HEK293 (cell line): Measurements from ENCODE around the gene CD8A.

Source experiments
- CTCF ChIA-PET: fragments of 350-600 bp; formaldehyde crosslinking; extraction: SDS; loops from one replicate; lab custom pipeline; 2021; ENCODE audit warnings: antibody characterized with exemption; lab: Yijun Ruan, JAX
- POLR2A ChIA-PET: fragments of 300-600 bp; formaldehyde crosslinking; extraction: SDS; loops from one replicate; lab custom pipeline; 2020; ENCODE audit warnings: antibody characterized with exemption, inconsistent platforms; lab: Yijun Ruan, JAX
- H3K27ac ChIP-seq: fragments of 200-500 bp; sonication (Bioruptor generic); 2 replicates; pipeline ENCODE4 v1.5.1; 2014; ENCODE audit warnings: low read depth, low read length, control low read depth, inconsistent platforms; ENCODE audit errors: extremely low read depth
- H3K36me3 ChIP-seq, 2 experiments: fragments of 200-500 bp in 1 of 2; sonication (Bioruptor generic) in 1 of 2; 1 replicate in 1 of 2; 2 replicates in 1 of 2; pipeline ENCODE4 v1.5.1; 2014 to 2017; ENCODE audit warnings: inconsistent platforms in 2 of 2, low read length in 2 of 2; ENCODE audit not compliant: control insufficient read depth in 2 of 2, insufficient read depth in 1 of 2
- H3K4me1 ChIP-seq: fragments of 200-500 bp; sonication (Bioruptor generic); 2 replicates; pipeline ENCODE4 v1.5.1; 2014; ENCODE audit warnings: mild to moderate bottlenecking, low read length, inconsistent platforms; ENCODE audit not compliant: control insufficient read depth, insufficient read depth
- H3K4me3 ChIP-seq: 2 replicates; pipeline ENCODE4 v1.5.1; 2011; ENCODE audit warnings: low read depth, mild to moderate bottlenecking, control low read depth, low read length, moderate library complexity
- H3K9me3 ChIP-seq: fragments of 200-500 bp; sonication (Bioruptor generic); 2 replicates; pipeline ENCODE4 v1.5.1; 2014; ENCODE audit warnings: low read depth, low read length, inconsistent platforms; ENCODE audit not compliant: control insufficient read depth, insufficient read depth
- ATF2 ChIP-seq: fragments of 450-650 bp; formaldehyde crosslinking; IDR thresholded peaks from 2 replicates; pipeline ENCODE4 v1.5.1; 2016; ENCODE audit warnings: missing biosample characterization, missing genetic modification characterization, low read depth
- BCL11B ChIP-seq: fragments of 450-650 bp; formaldehyde crosslinking; IDR thresholded peaks from 2 replicates; pipeline ENCODE4 v1.5.1; 2016; ENCODE audit warnings: low read depth, missing biosample characterization, missing genetic modification characterization
- HOXA7 ChIP-seq: sonication (generic); formaldehyde crosslinking; IDR thresholded peaks from 2 replicates; pipeline ENCODE4 v1.8.1; 2022; ENCODE audit warnings: missing genetic modification reagents, borderline replicate concordance
- MEIS1 ChIP-seq: sonication (generic); formaldehyde crosslinking; IDR thresholded peaks from 2 replicates; pipeline ENCODE4 v1.8.1; 2022; ENCODE audit warnings: missing genetic modification reagents, mild to moderate bottlenecking, borderline replicate concordance
- OVOL3 ChIP-seq: fragments of 450-650 bp; formaldehyde crosslinking; IDR thresholded peaks from 2 replicates; pipeline ENCODE4 v1.5.1; 2016; ENCODE audit warnings: missing biosample characterization, missing genetic modification characterization
- SCRT1 ChIP-seq: fragments of 450-650 bp; formaldehyde crosslinking; IDR thresholded peaks from 2 replicates; pipeline ENCODE4 v1.5.1; 2016; ENCODE audit warnings: missing biosample characterization, missing genetic modification characterization, borderline replicate concordance
- TRIM28 ChIP-seq: IDR thresholded peaks from 2 replicates; pipeline ENCODE4 v1.6.1; 2011; ENCODE audit warnings: low read length, control low read depth, borderline replicate concordance
- WT1 ChIP-seq: fragments of 450-650 bp; formaldehyde crosslinking; IDR thresholded peaks from 2 replicates; pipeline ENCODE4 v1.5.1; 2016; ENCODE audit warnings: missing biosample characterization, missing genetic modification characterization
- ZBTB1 ChIP-seq: fragments of 450-650 bp; formaldehyde crosslinking; IDR thresholded peaks from 2 replicates; pipeline ENCODE4 v1.5.1; 2016; ENCODE audit warnings: missing biosample characterization, missing genetic modification characterization
- ZNF155 ChIP-seq: fragments of 450-650 bp; formaldehyde crosslinking; IDR thresholded peaks from 2 replicates; pipeline ENCODE4 v1.5.1; 2016; ENCODE audit warnings: missing biosample characterization, missing genetic modification characterization
- ZNF174 ChIP-seq: fragments of 450-650 bp; formaldehyde crosslinking; IDR thresholded peaks from 2 replicates; pipeline ENCODE4 v1.5.0; 2017; ENCODE audit warnings: missing biosample characterization, mild to moderate bottlenecking, missing genetic modification characterization
- ZNF341 ChIP-seq: fragments of 450-650 bp; formaldehyde crosslinking; IDR thresholded peaks from 2 replicates; pipeline ENCODE4; 2016; ENCODE audit warnings: low read depth, missing biosample characterization, missing genetic modification characterization
- ZNF629 ChIP-seq: fragments of 450-650 bp; formaldehyde crosslinking; IDR thresholded peaks from 2 replicates; pipeline ENCODE4 v1.5.1; 2017; ENCODE audit warnings: missing biosample characterization, missing genetic modification characterization
- ZNF645 ChIP-seq: fragments of 450-650 bp; formaldehyde crosslinking; IDR thresholded peaks from 2 replicates; pipeline ENCODE4; 2016; ENCODE audit warnings: missing biosample characterization, missing genetic modification characterization
- ZNF777 ChIP-seq: fragments of 450-650 bp; formaldehyde crosslinking; IDR thresholded peaks from 2 replicates; pipeline ENCODE4 v1.5.1; 2017; ENCODE audit warnings: missing biosample characterization, missing genetic modification characterization, borderline replicate concordance
- TF ChIP-seq, protein P1 (sequence below): fragments of 450-650 bp; formaldehyde crosslinking; IDR thresholded peaks from 2 replicates; pipeline ENCODE4 v1.5.1; 2017; ENCODE audit warnings: missing biosample characterization, missing genetic modification characterization
- TF ChIP-seq, protein P2 (sequence below): sonication (generic); formaldehyde crosslinking; IDR thresholded peaks from 2 replicates; pipeline ENCODE4 v1.8.1; 2022; ENCODE audit warnings: mild to moderate bottlenecking, moderate library complexity, missing genetic modification reagents
- TF ChIP-seq, protein P3 (sequence below): fragments of 450-650 bp; formaldehyde crosslinking; IDR thresholded peaks from 2 replicates; pipeline ENCODE4 v1.5.1; 2017; ENCODE audit warnings: missing biosample characterization, missing genetic modification characterization
- TF ChIP-seq, protein P4 (sequence below): fragments of 450-650 bp; formaldehyde crosslinking; IDR thresholded peaks from 2 replicates; pipeline ENCODE4 v1.5.1; 2016; ENCODE audit warnings: missing biosample characterization, missing genetic modification characterization
- TF ChIP-seq, protein P5 (sequence below): IDR thresholded peaks from 2 replicates; pipeline ENCODE4 v1.6.1; 2011; ENCODE audit warnings: mild to moderate bottlenecking, low read depth, low read length, borderline replicate concordance

CD8A gene

DNA sequence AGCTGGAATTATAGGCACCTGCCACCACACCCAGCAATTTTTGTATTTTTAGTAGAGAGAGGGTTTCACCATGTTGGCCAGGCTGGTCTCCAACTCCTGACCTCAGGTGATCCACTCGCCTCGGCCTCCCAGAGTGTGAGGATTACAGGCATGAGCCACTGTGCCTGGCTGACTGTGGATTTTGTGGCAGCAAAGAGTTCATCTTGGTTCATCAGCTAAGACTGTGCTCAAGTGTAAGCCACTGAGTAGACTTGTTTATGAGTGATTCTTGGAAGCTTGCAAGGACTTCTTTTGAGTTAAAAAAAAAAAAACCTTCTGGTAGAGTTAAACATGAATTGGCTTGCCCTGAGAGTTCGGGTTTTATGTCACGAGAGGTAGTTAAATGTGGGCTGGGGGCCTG, 36.2 kb upstream of the CD8A start:
- TF ChIP-seq OVOL3 (tag by site-specific recombination) (no peak), ZNF645 (tag by site-specific recombination) (no peak), ZBTB1 (no peak), BCL11B (no peak), ZNF629 (tag by site-specific recombination) (no peak), TRIM28 (no peak), WT1 (tag by site-specific recombination) (no peak), HOXA7 (CRISPR knock-in tag) (no peak), SCRT1 (tag by site-specific recombination) (no peak), ZNF155 (tag by site-specific recombination) (no peak), ZNF174 (tag by site-specific recombination) (no peak), ZNF341 (tag by site-specific recombination) (no peak)
- TF ChIP-seq, protein P1, sequence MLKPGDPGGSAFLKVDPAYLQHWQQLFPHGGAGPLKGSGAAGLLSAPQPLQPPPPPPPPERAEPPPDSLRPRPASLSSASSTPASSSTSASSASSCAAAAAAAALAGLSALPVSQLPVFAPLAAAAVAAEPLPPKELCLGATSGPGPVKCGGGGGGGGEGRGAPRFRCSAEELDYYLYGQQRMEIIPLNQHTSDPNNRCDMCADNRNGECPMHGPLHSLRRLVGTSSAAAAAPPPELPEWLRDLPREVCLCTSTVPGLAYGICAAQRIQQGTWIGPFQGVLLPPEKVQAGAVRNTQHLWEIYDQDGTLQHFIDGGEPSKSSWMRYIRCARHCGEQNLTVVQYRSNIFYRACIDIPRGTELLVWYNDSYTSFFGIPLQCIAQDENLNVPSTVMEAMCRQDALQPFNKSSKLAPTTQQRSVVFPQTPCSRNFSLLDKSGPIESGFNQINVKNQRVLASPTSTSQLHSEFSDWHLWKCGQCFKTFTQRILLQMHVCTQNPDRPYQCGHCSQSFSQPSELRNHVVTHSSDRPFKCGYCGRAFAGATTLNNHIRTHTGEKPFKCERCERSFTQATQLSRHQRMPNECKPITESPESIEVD (tag by site-specific recombination): no peak
- TF ChIP-seq, protein P2, sequence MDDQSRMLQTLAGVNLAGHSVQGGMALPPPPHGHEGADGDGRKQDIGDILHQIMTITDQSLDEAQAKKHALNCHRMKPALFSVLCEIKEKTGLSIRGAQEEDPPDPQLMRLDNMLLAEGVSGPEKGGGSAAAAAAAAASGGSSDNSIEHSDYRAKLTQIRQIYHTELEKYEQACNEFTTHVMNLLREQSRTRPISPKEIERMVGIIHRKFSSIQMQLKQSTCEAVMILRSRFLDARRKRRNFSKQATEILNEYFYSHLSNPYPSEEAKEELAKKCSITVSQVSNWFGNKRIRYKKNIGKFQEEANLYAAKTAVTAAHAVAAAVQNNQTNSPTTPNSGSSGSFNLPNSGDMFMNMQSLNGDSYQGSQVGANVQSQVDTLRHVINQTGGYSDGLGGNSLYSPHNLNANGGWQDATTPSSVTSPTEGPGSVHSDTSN (CRISPR knock-in tag): no peak
- TF ChIP-seq, protein P3, sequence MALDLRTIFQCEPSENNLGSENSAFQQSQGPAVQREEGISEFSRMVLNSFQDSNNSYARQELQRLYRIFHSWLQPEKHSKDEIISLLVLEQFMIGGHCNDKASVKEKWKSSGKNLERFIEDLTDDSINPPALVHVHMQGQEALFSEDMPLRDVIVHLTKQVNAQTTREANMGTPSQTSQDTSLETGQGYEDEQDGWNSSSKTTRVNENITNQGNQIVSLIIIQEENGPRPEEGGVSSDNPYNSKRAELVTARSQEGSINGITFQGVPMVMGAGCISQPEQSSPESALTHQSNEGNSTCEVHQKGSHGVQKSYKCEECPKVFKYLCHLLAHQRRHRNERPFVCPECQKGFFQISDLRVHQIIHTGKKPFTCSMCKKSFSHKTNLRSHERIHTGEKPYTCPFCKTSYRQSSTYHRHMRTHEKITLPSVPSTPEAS (tag by site-specific recombination): no peak
- TF ChIP-seq, protein P4, sequence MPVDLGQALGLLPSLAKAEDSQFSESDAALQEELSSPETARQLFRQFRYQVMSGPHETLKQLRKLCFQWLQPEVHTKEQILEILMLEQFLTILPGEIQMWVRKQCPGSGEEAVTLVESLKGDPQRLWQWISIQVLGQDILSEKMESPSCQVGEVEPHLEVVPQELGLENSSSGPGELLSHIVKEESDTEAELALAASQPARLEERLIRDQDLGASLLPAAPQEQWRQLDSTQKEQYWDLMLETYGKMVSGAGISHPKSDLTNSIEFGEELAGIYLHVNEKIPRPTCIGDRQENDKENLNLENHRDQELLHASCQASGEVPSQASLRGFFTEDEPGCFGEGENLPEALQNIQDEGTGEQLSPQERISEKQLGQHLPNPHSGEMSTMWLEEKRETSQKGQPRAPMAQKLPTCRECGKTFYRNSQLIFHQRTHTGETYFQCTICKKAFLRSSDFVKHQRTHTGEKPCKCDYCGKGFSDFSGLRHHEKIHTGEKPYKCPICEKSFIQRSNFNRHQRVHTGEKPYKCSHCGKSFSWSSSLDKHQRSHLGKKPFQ (tag by site-specific recombination): no peak
- Histone ChIP-seq H3K4me1 (no peaks in the 10 kb centered on the region), H3K9me3 (no peaks in the 10 kb centered on the region), H3K4me3 (no peak overlapping the region), H3K36me3 (no peaks in the 10 kb centered on the region), H3K27ac (no peak overlapping the region)
- ChIA-PET POLR2A (no interaction called here), CTCF (no interaction called here)

DNA sequence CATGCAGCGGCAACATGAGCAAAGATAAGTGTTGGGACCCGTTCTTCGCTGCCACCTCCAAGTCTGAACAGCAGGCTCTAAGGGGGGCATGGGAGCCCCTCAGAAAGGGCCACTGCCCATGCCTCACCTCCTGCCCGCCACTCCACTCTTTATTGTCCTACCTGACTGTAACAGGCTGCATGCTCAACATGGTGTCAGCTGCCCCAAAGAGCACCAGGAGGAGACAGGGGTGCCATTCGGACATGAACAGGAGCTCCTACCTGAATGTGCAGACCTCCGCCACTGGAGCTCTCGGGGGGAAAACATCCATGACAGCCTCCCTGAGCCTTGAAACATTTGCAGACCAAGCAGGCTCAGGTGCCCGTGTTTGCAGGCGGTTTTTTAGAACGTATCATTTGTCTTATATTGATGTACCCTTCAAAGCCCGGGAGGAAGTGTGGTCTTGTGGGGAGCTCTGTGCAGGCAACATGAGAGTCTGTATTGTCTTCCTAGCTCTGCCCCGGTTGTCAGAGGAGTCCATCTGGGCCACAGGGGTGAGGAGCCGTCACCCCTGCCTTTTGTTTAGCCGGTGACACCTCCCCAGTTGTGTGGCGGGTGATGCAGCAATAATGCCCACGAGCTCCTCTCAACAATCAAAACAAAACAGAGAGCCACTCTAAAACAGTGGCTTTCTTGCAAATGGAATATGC, 35.1 kb upstream of the CD8A start:
- H3K9me3 ChIP-seq: no peaks in the 10 kb centered on the region
- no peak overlapping the region for H3K4me3 ChIP-seq
- ChIA-PET CTCF (no interaction called here), POLR2A (no interaction called here)
- H3K36me3 ChIP-seq: no peaks in the 10 kb centered on the region
- no peak for TF ChIP-seq MEIS1 (CRISPR knock-in tag)
- no peak for TF ChIP-seq ATF2 (tag by site-specific recombination)
- TF ChIP-seq, protein P5, sequence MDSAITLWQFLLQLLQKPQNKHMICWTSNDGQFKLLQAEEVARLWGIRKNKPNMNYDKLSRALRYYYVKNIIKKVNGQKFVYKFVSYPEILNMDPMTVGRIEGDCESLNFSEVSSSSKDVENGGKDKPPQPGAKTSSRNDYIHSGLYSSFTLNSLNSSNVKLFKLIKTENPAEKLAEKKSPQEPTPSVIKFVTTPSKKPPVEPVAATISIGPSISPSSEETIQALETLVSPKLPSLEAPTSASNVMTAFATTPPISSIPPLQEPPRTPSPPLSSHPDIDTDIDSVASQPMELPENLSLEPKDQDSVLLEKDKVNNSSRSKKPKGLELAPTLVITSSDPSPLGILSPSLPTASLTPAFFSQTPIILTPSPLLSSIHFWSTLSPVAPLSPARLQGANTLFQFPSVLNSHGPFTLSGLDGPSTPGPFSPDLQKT: no peak
- TF ChIP-seq ZNF777 (tag by site-specific recombination): no peak
- no peak overlapping the region for H3K27ac ChIP-seq
- no peaks in the 10 kb centered on the region for H3K4me1 ChIP-seq
